Stomach (tissue), 4 donors: ENCODE data around the gene SIX6.

ENCODE experiments used
- EP300 ChIP-seq: sonication (generic); formaldehyde crosslinking; IDR thresholded peaks from one replicate; pipeline ENCODE4 v1.6.1; 2017; ENCODE audit warnings: antibody characterized with exemption
- POLR2A ChIP-seq, 4 donors: fragments of 450-650 bp; IDR thresholded peaks; one replicate each; pipeline ENCODE4 v1.6.1; 2016; ENCODE audit warnings: antibody characterized with exemption in 4 of 4, control low read depth in 2 of 4, mild to moderate bottlenecking in 1 of 4, moderate library complexity in 1 of 4
- POLR2AphosphoS5 ChIP-seq, 3 donors: sonication (generic); formaldehyde crosslinking; IDR thresholded peaks; one replicate each; pipeline ENCODE4 v1.6.1; 2016; ENCODE audit warnings: antibody characterized with exemption in 3 of 3
- TF ChIP-seq, protein P1 (sequence below), 7 experiments: fragments of 450-650 bp in 4 of 7; fragments of 200-600 bp in 3 of 7; sonication (generic) in 3 of 7; IDR thresholded peaks; one replicate each; pipeline ENCODE4 v1.5.1; 2016 to 2019; ENCODE audit warnings: antibody characterized with exemption in 7 of 7, control low read depth in 2 of 7, mild to moderate bottlenecking in 1 of 7

DNA sequence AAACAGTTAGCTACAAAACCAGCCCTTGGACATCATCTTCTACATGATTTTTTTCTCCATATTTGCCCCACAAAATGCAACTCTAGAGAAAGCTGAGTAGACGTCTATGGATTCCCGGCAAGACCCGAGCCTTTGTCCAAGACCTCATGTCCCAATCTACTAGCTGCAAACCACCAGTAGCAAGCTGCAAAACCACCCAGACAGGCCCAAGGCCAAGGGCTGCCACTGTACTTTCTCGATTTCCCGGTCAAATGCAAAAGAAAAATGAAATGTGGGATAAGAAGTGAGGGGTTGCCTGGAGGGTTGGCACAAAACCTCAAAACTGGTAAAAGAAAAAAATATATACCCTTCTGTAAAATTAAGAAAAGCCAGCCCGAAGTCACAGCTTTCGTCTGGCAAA, 2.9 kb upstream of the SIX6 start:
- TF ChIP-seq POLR2AphosphoS5 (IDR thresholded peaks at IDR 0.05) (no peak), POLR2A (IDR thresholded peaks at IDR 0.05) (no peak), EP300 (no peak)
- TF ChIP-seq, protein P1, sequence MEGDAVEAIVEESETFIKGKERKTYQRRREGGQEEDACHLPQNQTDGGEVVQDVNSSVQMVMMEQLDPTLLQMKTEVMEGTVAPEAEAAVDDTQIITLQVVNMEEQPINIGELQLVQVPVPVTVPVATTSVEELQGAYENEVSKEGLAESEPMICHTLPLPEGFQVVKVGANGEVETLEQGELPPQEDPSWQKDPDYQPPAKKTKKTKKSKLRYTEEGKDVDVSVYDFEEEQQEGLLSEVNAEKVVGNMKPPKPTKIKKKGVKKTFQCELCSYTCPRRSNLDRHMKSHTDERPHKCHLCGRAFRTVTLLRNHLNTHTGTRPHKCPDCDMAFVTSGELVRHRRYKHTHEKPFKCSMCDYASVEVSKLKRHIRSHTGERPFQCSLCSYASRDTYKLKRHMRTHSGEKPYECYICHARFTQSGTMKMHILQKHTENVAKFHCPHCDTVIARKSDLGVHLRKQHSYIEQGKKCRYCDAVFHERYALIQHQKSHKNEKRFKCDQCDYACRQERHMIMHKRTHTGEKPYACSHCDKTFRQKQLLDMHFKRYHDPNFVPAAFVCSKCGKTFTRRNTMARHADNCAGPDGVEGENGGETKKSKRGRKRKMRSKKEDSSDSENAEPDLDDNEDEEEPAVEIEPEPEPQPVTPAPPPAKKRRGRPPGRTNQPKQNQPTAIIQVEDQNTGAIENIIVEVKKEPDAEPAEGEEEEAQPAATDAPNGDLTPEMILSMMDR (IDR thresholded peaks at IDR 0.05), result no peak
